ENCODE results near the gene LBP.
"Not testable (repeated sequence)": the region's sequence is repeated elsewhere in the genome, so short reads cannot be mapped to it uniquely, and the experiment has no call there.

Gene LBP

GRCh38 chr20:38321959-38322598, 24.2 kb upstream of the LBP start:
- DNase-seq (ENCODE audit: low read depth), result no peak

- no peak for DNase-seq (ENCODE audit: low read depth)
Observed at GRCh38 chr20:38324159-38324558, 22.1 kb upstream of the LBP start.

- no peak for DNase-seq (ENCODE audit: low read depth)
Observed at GRCh38 chr20:38325167-38325566, 21.1 kb upstream of the LBP start.

- DNase-seq (ENCODE audit: low read depth), result no peak
Observed at GRCh38 chr20:38325905-38326304, 20.4 kb upstream of the LBP start.

- DNase-seq (ENCODE audit: low read depth), result no peak
Observed at GRCh38 chr20:38326309-38326708, 20.0 kb upstream of the LBP start.

- DNase-seq (ENCODE audit: low read depth), result no peak
Observed at GRCh38 chr20:38330638-38331037, 15.6 kb upstream of the LBP start.

GRCh38 chr20:38331245-38331644, 15.0 kb upstream of the LBP start:
- DNase-seq (ENCODE audit: low read depth), result no peak

GRCh38 chr20:38331814-38332213, 14.5 kb upstream of the LBP start:
- no peak for DNase-seq (ENCODE audit: low read depth)

- DNase-seq (ENCODE audit: low read depth), result no peak
Observed at GRCh38 chr20:38334016-38334415, 12.3 kb upstream of the LBP start.

GRCh38 chr20:38336726-38337125, 9.6 kb upstream of the LBP start:
- no peak for DNase-seq (ENCODE audit: low read depth)

- DNase-seq (ENCODE audit: low read depth), result no peak
Observed at GRCh38 chr20:38337561-38338140, 8.6 kb upstream of the LBP start.

- DNase-seq (ENCODE audit: low read depth), result no peak
Observed at GRCh38 chr20:38338849-38339520, 7.3 kb upstream of the LBP start.

GRCh38 chr20:38339521-38339896, 6.8 kb upstream of the LBP start:
- not testable (repeated sequence) for DNase-seq (ENCODE audit: low read depth)

GRCh38 chr20:38339997-38340396, 6.3 kb upstream of the LBP start:
- no peak for DNase-seq (ENCODE audit: low read depth)

GRCh38 chr20:38340693-38341092, 5.6 kb upstream of the LBP start:
- DNase-seq (ENCODE audit: low read depth), result no peak

GRCh38 chr20:38342216-38342615, 4.1 kb upstream of the LBP start:
- no peak for DNase-seq (ENCODE audit: low read depth)

- no peak for DNase-seq (ENCODE audit: low read depth)
Observed at GRCh38 chr20:38342713-38343310, 3.5 kb upstream of the LBP start.

GRCh38 chr20:38343311-38344106, 2.8 kb upstream of the LBP start:
- no peak for DNase-seq (ENCODE audit: low read depth)

- no peak for DNase-seq (ENCODE audit: low read depth)
Observed at GRCh38 chr20:38344107-38344701, 2.1 kb upstream of the LBP start.

- DNase-seq (ENCODE audit: low read depth), result no peak
Observed at GRCh38 chr20:38345643-38346042, 639 bp upstream of the LBP start.

GRCh38 chr20:38346741-38347140, 459 bp downstream of the LBP start:
- no peak for DNase-seq (ENCODE audit: low read depth)

GRCh38 chr20:38349856-38350255, 3.6 kb downstream of the LBP start:
- DNase-seq (ENCODE audit: low read depth), result no peak
